Measurements from ENCODE around the gene LONRF2.
"Not testable (repeated sequence)": the region's sequence is repeated elsewhere in the genome, so short reads cannot be mapped to it uniquely, and the experiment has no call there.

The LONRF2 gene

GRCh38 chr2:100321866-100322820 lies at the start of gene LONRF2:
LONRF2 (minus strand) TSS chr2:100322501; CDS start chr2:100322093, 408 bp downstream.
- H3K36me3 ChIP-seq = no peaks in the 10 kb centered on the region
- no peak for TF ChIP-seq Cebpa-rat (IDR thresholded peaks at IDR 0.05)
- H3K9ac ChIP-seq = no peak within 1 kb of the TSS
- H3K4me2 ChIP-seq = peak within 1 kb of the TSS in 1 of 11 experiments; percentile 26; a peak in 3 of 22 replicates
- H3K4me1 ChIP-seq = no peaks in the 10 kb centered on the region
- peaks cover 33 to 43% (median 39%) of the 10 kb centered on the region in 11 experiments for H3K9me3 ChIP-seq (replicated peaks in 1 of 11)
- peak within 1 kb of the TSS in 4 of 10 experiments; percentile 8 to 38 (median 26); a peak in 5 of 20 replicates for H3K4me3 ChIP-seq
- H3K27me3 ChIP-seq = peaks cover 41 to 61% (median 55%) of the 10 kb centered on the region in 11 experiments
- H3K27ac ChIP-seq = no peak within 1 kb of the TSS
- no peaks in the 10 kb centered on the region for H4K20me1 ChIP-seq

- Histone ChIP-seq H4K20me1 (no peaks in the 10 kb centered on the region), H3K9ac (no peak overlapping the region), H3K4me2 (no peak overlapping the region), H3K4me1 (peaks cover 0 to 9% (median 0%) of the 10 kb centered on the region in 10 experiments; a peak in 3 of 20 replicates), H3K27ac (no peak overlapping the region), H3K36me3 (no peaks in the 10 kb centered on the region), H3K4me3 (no peak overlapping the region), H3K9me3 (replicated peaks in 1 of 11) (peaks cover 28 to 54% (median 39%) of the 10 kb centered on the region in 11 experiments), H3K27me3 (no peaks in the 10 kb centered on the region)
- no peak for TF ChIP-seq Cebpa-rat (IDR thresholded peaks at IDR 0.05)
Observed at GRCh38 chr2:100367163-100367562, 44.9 kb upstream of the LONRF2 start.

- TF ChIP-seq Cebpa-rat (IDR thresholded peaks at IDR 0.05) = no peak
- H3K27ac ChIP-seq = no peak overlapping the region
- H4K20me1 ChIP-seq = no peaks in the 10 kb centered on the region
- no peak overlapping the region for H3K4me2 ChIP-seq
- peaks cover 0 to 9% (median 0%) of the 10 kb centered on the region in 10 experiments; a peak in 3 of 20 replicates for H3K4me1 ChIP-seq
- no peak overlapping the region for H3K9ac ChIP-seq
- peaks cover 33 to 55% (median 44%) of the 10 kb centered on the region in 11 experiments for H3K9me3 ChIP-seq (replicated peaks in 1 of 11)
- H3K36me3 ChIP-seq = no peaks in the 10 kb centered on the region
- no peak overlapping the region for H3K4me3 ChIP-seq
- no peaks in the 10 kb centered on the region for H3K27me3 ChIP-seq
Observed at GRCh38 chr2:100365434-100365833, 43.1 kb upstream of the LONRF2 start.

- H3K27me3 ChIP-seq = not testable (repeated sequence)
Observed at GRCh38 chr2:100362269-100362668, 40.0 kb upstream of the LONRF2 start.

GRCh38 chr2:100359576-100359975 lies 37.3 kb upstream of the LONRF2 start:
- no peak overlapping the region for H3K4me3 ChIP-seq
- no peak for TF ChIP-seq Cebpa-rat (IDR thresholded peaks at IDR 0.05)
- H3K9me3 ChIP-seq (replicated peaks in 1 of 11) = peaks cover 37 to 74% (median 47%) of the 10 kb centered on the region in 11 experiments
- H3K27me3 ChIP-seq = no peaks in the 10 kb centered on the region
- no peak overlapping the region for H3K4me2 ChIP-seq
- H3K4me1 ChIP-seq = no peaks in the 10 kb centered on the region
- H3K9ac ChIP-seq = no peak overlapping the region
- H4K20me1 ChIP-seq = no peaks in the 10 kb centered on the region
- no peak overlapping the region for H3K27ac ChIP-seq
- no peaks in the 10 kb centered on the region for H3K36me3 ChIP-seq

More at GRCh38 chr2:100362269-100362668, 40.0 kb upstream of the LONRF2 start:
- H3K4me3 ChIP-seq, H3K36me3 ChIP-seq, H3K27ac ChIP-seq, H3K4me2 ChIP-seq, H3K9ac ChIP-seq, H3K4me1 ChIP-seq, H4K20me1 ChIP-seq: not testable (repeated sequence)
- H3K9me3 ChIP-seq (replicated peaks in 1 of 11) = peaks cover 32 to 60% (median 37%) of the 10 kb centered on the region in 11 experiments

- no peak for TF ChIP-seq Cebpa-rat (IDR thresholded peaks at IDR 0.05)
- no peak overlapping the region for H3K27ac ChIP-seq
- peaks cover 37 to 69% (median 46%) of the 10 kb centered on the region in 11 experiments for H3K9me3 ChIP-seq (replicated peaks in 1 of 11)
Observed at GRCh38 chr2:100358554-100358953, 36.3 kb upstream of the LONRF2 start.

GRCh38 chr2:100352521-100352920 lies 30.2 kb upstream of the LONRF2 start:
- no peaks in the 10 kb centered on the region for H3K36me3 ChIP-seq
- H3K9ac ChIP-seq = no peak overlapping the region
- no peak for TF ChIP-seq Cebpa-rat (IDR thresholded peaks at IDR 0.05)
- H3K4me1 ChIP-seq = no peaks in the 10 kb centered on the region
- H3K27me3 ChIP-seq = no peaks in the 10 kb centered on the region
- H3K27ac ChIP-seq = no peak overlapping the region
- H3K4me3 ChIP-seq = no peak overlapping the region
- H3K4me2 ChIP-seq = no peak overlapping the region
- no peaks in the 10 kb centered on the region for H4K20me1 ChIP-seq
- peaks cover 20 to 39% (median 30%) of the 10 kb centered on the region in 11 experiments; a peak in 20 of 22 replicates for H3K9me3 ChIP-seq (replicated peaks in 1 of 11)

More at GRCh38 chr2:100358554-100358953, 36.3 kb upstream of the LONRF2 start:
- Histone ChIP-seq H3K27me3 (no peaks in the 10 kb centered on the region), H3K4me3 (no peak overlapping the region), H3K4me1 (no peaks in the 10 kb centered on the region), H3K9ac (no peak overlapping the region), H4K20me1 (no peaks in the 10 kb centered on the region), H3K4me2 (no peak overlapping the region), H3K36me3 (no peaks in the 10 kb centered on the region)

- Histone ChIP-seq H3K27me3 (no peaks in the 10 kb centered on the region), H3K9me3 (replicated peaks in 1 of 11) (peaks cover 13 to 29% (median 25%) of the 10 kb centered on the region in 11 experiments; a peak in 20 of 22 replicates), H3K4me2 (no peak overlapping the region), H3K4me1 (no peaks in the 10 kb centered on the region), H3K27ac (no peak overlapping the region), H4K20me1 (no peaks in the 10 kb centered on the region), H3K36me3 (no peaks in the 10 kb centered on the region), H3K4me3 (no peak overlapping the region), H3K9ac (no peak overlapping the region)
- no peak for TF ChIP-seq Cebpa-rat (IDR thresholded peaks at IDR 0.05)
Observed at GRCh38 chr2:100350661-100351185, 28.4 kb upstream of the LONRF2 start.

GRCh38 chr2:100345144-100345543 lies 22.8 kb upstream of the LONRF2 start:
- H3K4me3 ChIP-seq, H3K27ac ChIP-seq, H3K4me2 ChIP-seq, H4K20me1 ChIP-seq, H3K36me3 ChIP-seq, H3K4me1 ChIP-seq, H3K27me3 ChIP-seq, H3K9ac ChIP-seq: not testable (repeated sequence)
- peaks cover 47 to 58% (median 52%) of the 10 kb centered on the region in 11 experiments for H3K9me3 ChIP-seq (replicated peaks in 1 of 11)

Measured in BLaER1 treated with 17β-estradiol and CSF1 and Interleukin-3, amounts not matched to agents 10 nM and 100 nM (cell line).